ENCODE data around the gene CYP11A1. TPM values are rescaled to one million over a fixed set of nuclear protein-coding genes. Genes with fewer than 3 reads are reported as not detected.
A peak's percentile ranks its signal among the peaks of the same experiment; 100 is the strongest.

Gene CYP11A1
- 1 to 10 TPM in 2 of 3 donors, under 1 TPM in 1; 1.00 to 1.2 (median 1.1) TPM for polyA plus RNA-seq (ENCODE audit: insufficient read length in 3 of 3)
- long read RNA-seq, donor 1: 0 reads
- long read RNA-seq, donor 2, partial matches to known transcripts: 10 of 11 reads
- long read RNA-seq, donor 2, other reads (novel, unspliced or antisense): 0 of 11 reads
- long read RNA-seq, donor 3: 0 reads
- long read RNA-seq, donor 4, partial matches to known transcripts: 0 of 1 reads
- long read RNA-seq, donor 4, other reads (novel, unspliced or antisense): 0 of 1 reads
- long read RNA-seq, donor 5: 0 reads
- long read RNA-seq, donor 6: 0 reads
- long read RNA-seq, donor 7: 0 reads
- long read RNA-seq, donor 8: 0 reads
- long read RNA-seq, donor 9: 0 reads
- long read RNA-seq, donor 10: 0 reads
- long read RNA-seq, donor 11: 0 reads
- long read RNA-seq, donor 12: 0 reads
- long read RNA-seq, donor 13: 0 reads
- long read RNA-seq, donor 14: 0 reads
- long read RNA-seq, donor 15: 0 reads
- long read RNA-seq, donor 16: 0 reads

DNA sequence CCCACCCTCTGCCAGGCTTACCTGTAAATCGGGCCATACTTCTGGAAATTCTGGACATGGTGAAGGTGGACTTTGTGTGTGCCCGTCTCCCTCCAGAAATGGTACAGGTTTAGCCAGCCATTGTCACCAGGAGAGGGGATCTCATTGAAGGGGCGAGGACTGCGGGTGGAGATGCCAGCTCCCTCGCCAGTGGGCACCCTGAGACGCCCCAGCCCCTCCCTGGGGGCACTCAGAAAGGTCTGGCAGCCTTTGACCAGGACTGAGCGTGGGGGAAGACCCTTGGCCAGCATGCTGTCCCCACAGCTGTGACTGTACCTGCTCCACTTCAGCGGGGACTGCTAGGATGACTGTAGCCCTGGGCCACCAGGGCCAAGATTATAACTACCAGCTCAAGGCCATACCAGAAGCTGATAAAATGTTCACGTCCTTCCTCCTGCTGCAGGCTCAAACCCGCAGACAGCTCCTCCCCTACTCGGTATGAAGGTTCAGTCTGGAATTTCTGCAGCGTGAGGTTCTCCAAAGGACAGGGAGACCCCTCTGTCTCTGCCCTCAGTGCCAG, at the start of gene CYP11A1:
Gene CYP11A1 (minus strand): TSS at position 351 of the 559 bp plus-strand sequence. CDS start 61 bp downstream, at position 290.
- no peak for DNase-seq (ENCODE audit: extremely low read depth in 1 of 11, low read depth in 9 of 11, low spot score in 4 of 11)

GRCh38 chr15:74417225-74417624, 49.8 kb upstream of the CYP11A1 start:
- DNase-seq (ENCODE audit: extremely low read depth in 1 of 11, low read depth in 9 of 11, low spot score in 4 of 11): no peak

DNA sequence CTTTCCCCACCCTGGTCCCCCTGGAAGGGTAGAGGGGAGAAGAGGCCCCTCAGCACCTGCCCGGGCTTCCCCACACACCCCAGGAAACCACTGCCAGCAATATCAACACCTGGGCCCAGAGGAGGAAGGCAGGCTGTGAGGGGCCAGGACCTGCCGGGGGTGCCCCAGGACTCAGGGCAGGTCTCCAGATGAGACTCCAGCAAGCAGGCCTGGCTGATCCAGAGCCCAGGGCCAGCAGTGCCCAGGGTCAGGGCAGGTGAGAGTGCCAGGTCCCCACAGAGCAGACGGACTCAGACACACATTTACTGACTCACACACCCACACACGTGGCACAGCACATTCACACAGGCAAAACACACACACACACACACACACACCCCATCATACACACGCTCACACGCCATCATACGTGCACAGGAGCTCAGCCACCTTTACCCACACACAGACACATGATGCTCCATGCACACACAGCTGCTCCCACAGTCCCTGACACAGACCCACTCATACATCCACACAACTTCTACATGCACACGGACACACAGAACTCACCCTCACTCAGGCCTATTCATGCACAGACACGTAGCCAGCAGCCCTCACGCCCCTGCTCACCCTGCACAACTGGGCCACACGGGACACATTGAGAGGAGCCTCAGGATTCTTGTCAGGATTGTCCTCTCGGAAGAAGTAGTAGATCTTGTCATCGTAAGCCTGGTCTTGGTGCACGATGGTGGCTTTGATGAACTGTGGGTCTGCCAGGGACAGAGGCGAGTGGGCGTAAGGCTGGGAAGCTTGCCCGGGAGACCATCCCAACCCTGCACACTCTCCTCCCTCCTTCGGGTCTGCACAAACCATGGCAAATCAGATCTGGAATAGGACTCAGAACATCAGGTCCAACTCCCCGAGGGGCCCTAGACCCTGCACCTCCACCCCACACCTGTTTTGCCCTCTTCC, 48.8 kb upstream of the CYP11A1 start:
- DNase-seq (ENCODE audit: extremely low read depth in 1 of 11, low read depth in 9 of 11, low spot score in 4 of 11): no peak

DNA sequence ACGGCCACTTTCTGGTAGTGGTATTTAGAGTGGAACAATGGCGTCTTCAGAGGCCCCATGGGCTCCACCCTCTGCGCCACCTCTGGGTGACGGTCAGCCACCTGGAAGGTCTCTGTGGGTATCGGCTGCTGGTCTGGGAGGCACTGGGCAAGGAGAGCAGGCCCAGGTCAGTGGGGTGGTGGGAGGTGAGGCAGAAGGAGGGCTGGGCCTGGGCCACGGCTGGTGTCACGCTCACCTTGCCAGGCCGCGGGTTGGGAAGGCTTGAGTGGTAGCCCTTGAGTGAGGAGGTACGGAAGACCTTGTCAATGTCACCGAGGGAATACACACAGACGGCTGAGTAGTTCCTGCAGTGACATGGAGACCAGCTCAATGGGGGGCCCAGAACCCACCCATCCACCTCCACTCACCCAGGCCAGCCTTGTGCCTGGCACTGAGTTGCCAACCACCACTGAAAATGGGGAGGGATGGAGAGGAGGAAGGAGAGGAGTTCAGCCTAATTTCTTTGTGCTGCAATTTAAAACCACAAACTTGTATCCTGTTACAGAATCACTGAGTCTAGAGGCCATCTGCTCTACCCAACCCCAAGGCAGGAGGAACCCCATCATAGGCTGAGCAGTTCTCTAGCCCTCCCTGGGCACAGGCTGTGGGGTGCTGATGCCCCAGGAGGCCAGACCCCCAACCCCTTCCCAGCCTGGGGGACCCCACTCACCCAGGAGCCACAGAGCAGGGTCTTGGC, 47.3 kb upstream of the CYP11A1 start:
- DNase-seq (ENCODE audit: extremely low read depth in 1 of 11, low read depth in 9 of 11, low spot score in 4 of 11): no peak

- no peak for DNase-seq (ENCODE audit: extremely low read depth in 1 of 11, low read depth in 9 of 11, low spot score in 4 of 11)
Measured at GRCh38 chr15:74414081-74414580, 46.7 kb upstream of the CYP11A1 start.

DNA sequence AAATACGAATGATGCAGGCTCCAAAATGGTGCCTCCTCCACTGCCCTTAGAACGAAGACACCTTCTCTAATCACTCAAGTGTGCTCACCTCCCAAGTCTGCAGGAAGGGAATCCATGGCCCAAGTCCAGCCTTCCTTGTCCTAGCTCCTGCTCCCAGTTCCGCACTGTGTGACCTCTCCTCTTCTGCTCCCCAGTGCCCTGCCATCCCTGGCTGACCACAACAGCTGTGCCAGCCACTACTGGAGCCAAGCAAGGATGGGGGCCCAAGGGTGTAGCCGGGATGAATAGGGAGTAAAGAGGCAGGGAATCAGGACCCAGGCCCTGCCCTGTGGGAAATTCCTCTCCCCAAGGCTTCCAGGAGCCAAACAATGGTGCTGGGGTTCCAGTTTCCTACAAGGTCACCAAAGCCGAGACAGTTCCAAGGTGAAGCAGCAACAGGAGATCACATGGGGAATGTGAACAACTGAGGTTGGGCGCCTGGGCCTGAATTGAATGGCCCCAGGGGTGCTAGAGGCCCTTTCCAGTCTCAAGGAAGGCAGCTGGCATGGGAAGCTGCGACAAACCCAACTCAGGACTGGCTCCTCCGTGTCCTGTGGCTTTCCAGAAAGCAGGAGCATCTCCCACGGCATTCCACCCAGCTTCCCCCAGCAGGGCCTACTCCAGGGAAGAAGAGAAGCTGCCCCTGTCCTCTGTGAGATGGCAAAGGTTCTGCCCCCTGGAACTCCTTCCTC, 46.1 kb upstream of the CYP11A1 start:
- DNase-seq (ENCODE audit: extremely low read depth in 1 of 11, low read depth in 9 of 11, low spot score in 4 of 11): no peak

DNA sequence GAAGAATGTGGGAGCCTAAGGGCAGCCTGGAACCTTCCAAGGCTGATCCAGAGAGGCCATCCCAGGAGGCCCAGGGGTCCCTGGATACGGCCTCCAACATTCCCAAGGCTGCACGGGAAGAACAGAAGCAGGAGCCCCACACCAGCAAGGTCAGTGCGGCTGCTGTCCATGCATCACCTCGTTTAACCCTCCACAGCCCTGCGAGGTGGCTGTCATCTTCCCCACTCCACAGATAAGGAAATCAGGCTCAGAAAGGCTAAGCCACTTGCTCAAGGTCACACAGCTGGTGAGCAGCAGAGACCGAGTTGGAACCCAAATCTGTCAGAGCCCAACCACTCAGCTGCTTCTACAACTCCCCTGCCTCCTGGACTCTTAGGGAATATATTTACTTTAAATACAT, 44.7 kb upstream of the CYP11A1 start:
- no peak for DNase-seq (ENCODE audit: extremely low read depth in 1 of 11, low read depth in 9 of 11, low spot score in 4 of 11)

GRCh38 chr15:74411686-74412085, 44.2 kb upstream of the CYP11A1 start:
- no peak for DNase-seq (ENCODE audit: extremely low read depth in 1 of 11, low read depth in 9 of 11, low spot score in 4 of 11)

DNA sequence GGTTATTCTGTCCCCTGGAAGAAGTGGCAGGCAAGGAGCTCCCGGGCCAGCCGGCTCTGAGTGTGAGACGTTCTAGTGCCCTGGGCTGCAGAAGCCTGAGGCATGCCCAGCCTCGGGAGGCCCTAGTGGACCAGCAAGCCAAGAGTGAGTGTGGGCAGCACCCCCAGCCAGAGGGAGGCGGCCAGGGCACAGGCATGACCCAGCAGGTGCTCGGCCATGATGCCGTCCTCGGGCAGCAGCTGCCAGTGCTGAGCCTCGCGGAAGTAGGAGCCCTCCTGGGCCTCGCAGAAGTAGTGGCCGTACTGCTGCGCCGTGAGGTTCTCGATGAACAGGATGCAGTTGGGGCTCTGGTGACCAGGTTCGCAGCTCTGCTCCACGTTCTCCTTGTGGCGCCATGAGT, 43.1 kb upstream of the CYP11A1 start:
- DNase-seq (ENCODE audit: extremely low read depth in 1 of 11, low read depth in 9 of 11, low spot score in 4 of 11): no peak

- no peak for DNase-seq (ENCODE audit: extremely low read depth in 1 of 11, low read depth in 9 of 11, low spot score in 4 of 11)
Measured at GRCh38 chr15:74409225-74409624, 41.8 kb upstream of the CYP11A1 start.

DNA sequence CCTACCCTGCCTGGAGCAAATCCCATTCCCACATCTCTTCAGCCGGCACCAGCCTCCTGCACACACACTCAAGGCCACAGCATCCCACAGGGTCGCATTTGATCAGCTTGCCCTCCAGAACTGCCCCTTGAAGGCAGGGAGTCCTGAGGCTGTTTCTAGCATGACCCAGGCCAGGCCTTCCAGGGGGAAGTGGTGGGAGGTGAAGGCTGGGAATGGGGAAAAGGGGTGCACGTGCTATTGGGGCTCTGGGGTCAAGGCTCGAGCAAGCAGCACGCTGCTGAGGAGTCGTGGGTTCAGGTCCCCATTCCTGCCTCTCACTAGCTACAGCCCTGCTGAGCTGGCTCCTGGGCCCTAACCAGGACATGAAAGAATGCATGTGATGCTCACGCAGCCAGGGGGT, 41.4 kb upstream of the CYP11A1 start:
- DNase-seq (ENCODE audit: extremely low read depth in 1 of 11, low read depth in 9 of 11, low spot score in 4 of 11): no peak

- no peak for DNase-seq (ENCODE audit: extremely low read depth in 1 of 11, low read depth in 9 of 11, low spot score in 4 of 11)
Measured at GRCh38 chr15:74408385-74408784, 40.9 kb upstream of the CYP11A1 start.

DNA sequence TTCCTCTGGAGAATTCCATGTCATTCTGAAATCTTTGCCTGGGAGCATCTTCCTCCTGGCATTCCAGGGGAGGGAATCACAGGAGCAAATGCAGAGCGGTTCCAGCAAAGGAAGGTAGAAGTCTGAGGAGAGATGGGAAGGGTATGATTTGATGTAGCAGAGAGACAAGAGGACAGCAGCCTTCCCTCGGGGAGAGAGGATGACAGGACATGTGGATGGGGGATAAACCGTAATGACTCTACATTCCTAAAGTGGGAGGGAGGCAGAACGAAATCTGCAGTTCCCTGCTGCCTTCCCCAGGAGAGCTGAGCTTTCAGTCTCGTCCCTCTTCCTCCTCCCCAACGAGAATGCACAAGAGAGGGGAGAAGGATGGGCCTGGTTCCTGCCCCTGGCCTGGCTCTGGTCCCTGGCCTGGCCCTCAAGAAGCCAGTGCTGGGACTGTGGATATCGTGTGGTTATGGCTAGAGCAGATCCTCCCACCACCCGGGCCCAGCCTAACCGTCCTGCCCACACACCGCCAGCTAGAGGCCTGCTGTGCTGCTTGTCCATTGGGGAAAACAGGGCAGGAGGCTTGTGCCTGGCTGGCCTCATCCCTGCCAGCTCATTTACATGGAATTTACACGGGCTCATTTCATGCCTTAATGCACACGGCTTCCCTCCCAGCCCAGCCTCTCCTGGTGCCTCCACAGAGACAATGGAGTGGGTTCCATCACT, 39.7 kb upstream of the CYP11A1 start:
- peak in 5 of 11 donors; percentile 31 to 62 (median 60) for DNase-seq (ENCODE audit: extremely low read depth in 1 of 11, low read depth in 9 of 11, low spot score in 4 of 11)

DNA sequence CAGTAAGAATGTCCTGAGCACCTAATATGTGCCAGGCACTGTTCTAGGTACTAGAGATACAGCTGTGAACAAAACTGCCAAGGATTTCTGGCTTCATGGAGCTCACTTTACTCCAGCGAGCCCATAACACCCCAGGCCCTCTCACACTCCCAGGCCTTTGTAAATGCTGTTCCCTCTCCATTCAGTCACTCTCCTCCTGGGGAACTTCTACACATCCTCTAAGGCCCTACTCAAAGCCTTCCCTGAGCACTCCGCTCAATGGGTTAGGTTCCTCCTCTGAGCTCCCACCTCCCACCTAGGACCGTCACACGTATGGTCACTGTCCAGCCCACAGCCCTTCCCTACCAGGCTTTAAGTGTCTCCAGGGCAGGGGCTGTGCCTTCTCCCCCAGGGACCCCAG, 39.1 kb upstream of the CYP11A1 start:
- no peak for DNase-seq (ENCODE audit: extremely low read depth in 1 of 11, low read depth in 9 of 11, low spot score in 4 of 11)

DNA sequence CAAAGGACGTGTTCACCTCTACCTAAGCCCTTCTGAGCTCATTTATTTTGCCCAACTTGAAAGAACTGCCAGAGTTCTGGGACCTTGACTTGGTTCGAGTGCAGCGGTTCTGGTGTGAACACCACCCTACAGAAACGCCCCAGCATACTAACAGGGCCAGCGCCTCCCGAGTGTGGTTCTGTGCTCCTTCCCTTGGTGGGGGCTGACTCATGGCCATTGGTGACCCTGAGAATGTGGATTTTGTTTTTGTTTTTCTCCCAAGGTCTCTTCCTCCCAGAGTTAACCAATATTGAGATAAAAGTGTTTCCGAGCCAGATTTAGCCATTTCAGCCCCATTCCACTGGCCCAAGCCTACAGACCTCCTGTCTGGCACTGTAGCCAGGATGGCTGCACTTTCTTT, 38.4 kb upstream of the CYP11A1 start:
- DNase-seq (ENCODE audit: extremely low read depth in 1 of 11, low read depth in 9 of 11, low spot score in 4 of 11): no peak

- no peak for DNase-seq (ENCODE audit: extremely low read depth in 1 of 11, low read depth in 9 of 11, low spot score in 4 of 11)
Measured at GRCh38 chr15:74403991-74404563, 36.6 kb upstream of the CYP11A1 start.

DNA sequence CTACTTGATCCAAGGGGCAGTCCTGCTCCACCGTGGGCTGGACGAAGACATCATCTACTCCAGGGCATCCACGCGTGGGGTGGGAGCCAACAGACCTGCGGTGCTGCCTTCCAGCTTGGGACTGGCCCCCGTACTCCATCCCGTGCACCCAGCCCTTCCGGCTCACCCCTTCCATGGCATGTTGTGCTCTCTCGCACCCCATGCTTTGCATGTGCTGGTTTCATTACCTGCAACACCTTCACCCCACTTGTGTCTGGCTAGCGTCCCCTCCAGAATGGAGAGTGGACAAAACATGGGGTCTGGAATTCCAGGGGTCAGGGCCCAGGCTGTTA, 36.1 kb upstream of the CYP11A1 start:
- no peak for DNase-seq (ENCODE audit: extremely low read depth in 1 of 11, low read depth in 9 of 11, low spot score in 4 of 11)
